Upper lobe of right lung (tissue), 1 donor: Measurements from ENCODE around the gene TEDC1. TPM values are rescaled to one million over a fixed set of nuclear protein-coding genes. Genes with fewer than 3 reads are reported as not detected.

Source experiments
- ATAC-seq: fragments of 200-7000 bp; cut with Tn5 transposase; one replicate; pipeline ENCODE4 v1.9.1; 2020; ENCODE audit warnings: mild to moderate bottlenecking, moderate library complexity
- DNase-seq: peaks from one replicate; pipeline ENCODE4 v3.0.0-alpha.2; 2020
- H3K27ac ChIP-seq: fragments of 200-600 bp; one replicate; pipeline ENCODE4 v1.8.0; 2022
- H3K27me3 ChIP-seq: fragments of 200-600 bp; one replicate; pipeline ENCODE4 v1.8.0; 2022; ENCODE audit warnings: mild to moderate bottlenecking
- H3K36me3 ChIP-seq: fragments of 200-600 bp; one replicate; pipeline ENCODE4 v1.8.0; 2022
- H3K4me1 ChIP-seq: fragments of 200-600 bp; one replicate; pipeline ENCODE4 v1.8.0; 2022
- H3K4me3 ChIP-seq: fragments of 200-600 bp; one replicate; pipeline ENCODE4 v1.8.0; 2022; ENCODE audit warnings: mild to moderate bottlenecking
- H3K9me3 ChIP-seq: fragments of 200-600 bp; one replicate; pipeline ENCODE4 v1.8.0; 2022
- CTCF ChIP-seq: fragments of 200-600 bp; IDR thresholded peaks from one replicate; pipeline ENCODE4 v1.8.0; 2022; ENCODE audit warnings: antibody characterized with exemption
- intact Hi-C: fragments of 100-400 bp; cut with DNase I; formaldehyde crosslinking; loops from one replicate; pipeline ENCODE4 v1.11.0; 2022
- total RNA-seq: library from RNA; stranded (reverse); fragmentation: NEBNext Ultra II Directional; extraction: Animal tissue kit (Norgen Biotek cat#: 25700); gene quantifications from one replicate; pipeline ENCODE4 v1.2.1, GENCODE V29; 2021
- donor health status: DM: no; HTN: yes; CAD: no; lungs with severe emphysema.

Gene TEDC1
- total RNA-seq, 1 donor from 2014 or later, result 7.9 TPM

- H3K27me3 ChIP-seq, result no peaks in the 10 kb centered on the region
- no peak overlapping the region for H3K4me3 ChIP-seq
- no peaks in the 10 kb centered on the region for H3K9me3 ChIP-seq
- H3K27ac ChIP-seq, result no peak overlapping the region
- H3K4me1 ChIP-seq, result no peaks in the 10 kb centered on the region
- DNase-seq (peak; percentile 60), ATAC-seq (no peak)
- intact Hi-C loops, result loop anchor here (10.0 kb wide), 1 partner anchor 104 kb away; the partner anchor contains the start of gene TEX22
- no peak for TF ChIP-seq CTCF
- H3K36me3 ChIP-seq, result no peaks in the 10 kb centered on the region
These were observed 7.6 kb downstream of the TEDC1 start for GRCh38 chr14:105498430-105499255.

GRCh38 chr14:105499256-105500035 lies 8.4 kb downstream of the TEDC1 start:
- Histone ChIP-seq H3K4me1 (no peaks in the 10 kb centered on the region), H3K27ac (no peak overlapping the region), H3K9me3 (no peaks in the 10 kb centered on the region), H3K27me3 (no peaks in the 10 kb centered on the region), H3K4me3 (no peak overlapping the region), H3K36me3 (no peaks in the 10 kb centered on the region)
- no peak for TF ChIP-seq CTCF
- DNase-seq, result no peak
- no peak for ATAC-seq
- intact Hi-C loops, result loop anchor here (10.0 kb wide), 1 partner anchor 105 kb away; the partner anchor contains the start of gene TEX22

- H3K27me3 ChIP-seq, result no peaks in the 10 kb centered on the region
- no peak for TF ChIP-seq CTCF
- intact Hi-C loops, result no loop called here
- no peaks in the 10 kb centered on the region for H3K9me3 ChIP-seq
- DNase-seq, result peak; percentile 48
- H3K36me3 ChIP-seq, result no peaks in the 10 kb centered on the region
- H3K27ac ChIP-seq, result no peak overlapping the region
- no peak for ATAC-seq
- H3K4me3 ChIP-seq, result no peak overlapping the region
- no peaks in the 10 kb centered on the region for H3K4me1 ChIP-seq
These were observed 9.1 kb downstream of the TEDC1 start for GRCh38 chr14:105500036-105500725.

- no peak for TF ChIP-seq CTCF
- DNase-seq (peak; percentile 38), ATAC-seq (no peak)
- Histone ChIP-seq H3K36me3 (no peaks in the 10 kb centered on the region), H3K27ac (no peak overlapping the region), H3K4me3 (no peak overlapping the region), H3K9me3 (no peaks in the 10 kb centered on the region), H3K4me1 (no peaks in the 10 kb centered on the region), H3K27me3 (no peaks in the 10 kb centered on the region)
- intact Hi-C loops, result no loop called here
These were observed 9.7 kb downstream of the TEDC1 start for GRCh38 chr14:105500726-105501101.

- peak; percentile 19 for DNase-seq
- H3K36me3 ChIP-seq, result no peaks in the 10 kb centered on the region
- intact Hi-C loops, result no loop called here
- no peak for TF ChIP-seq CTCF
- H3K27me3 ChIP-seq, result no peaks in the 10 kb centered on the region
- H3K9me3 ChIP-seq, result no peaks in the 10 kb centered on the region
- ATAC-seq, result no peak
- no peak overlapping the region for H3K27ac ChIP-seq
- H3K4me1 ChIP-seq, result no peaks in the 10 kb centered on the region
- no peak overlapping the region for H3K4me3 ChIP-seq
These were observed 10.7 kb downstream of the TEDC1 start for GRCh38 chr14:105501504-105502291.
